H9 (cell line): Measurements from ENCODE around the gene F5. TPM values are rescaled to one million over a fixed set of nuclear protein-coding genes. Genes with fewer than 3 reads are reported as not detected.

Experiments used
- DNase-seq: peaks from one replicate; pipeline ENCODE4 v3.0.0-alpha.2; 2017
- H2AFZ ChIP-seq: one replicate; pipeline ENCODE4 v1.6.1; 2013; ENCODE audit warnings: mild to moderate bottlenecking, low read length, control low read depth, moderate library complexity
- H2AK5ac ChIP-seq: 2 replicates; pipeline ENCODE4 v1.6.1; 2013; ENCODE audit warnings: low read length, control low read depth, mixed read lengths; ENCODE audit not compliant: insufficient read length
- H2BK120ac ChIP-seq: one replicate; pipeline ENCODE4 v1.6.1; 2013; ENCODE audit warnings: low read depth, mild to moderate bottlenecking, low read length, control low read depth, inconsistent platforms; ENCODE audit not compliant: poor library complexity, severe bottlenecking
- H2BK12ac ChIP-seq: 2 replicates; pipeline ENCODE4 v1.6.1; 2013; ENCODE audit warnings: low read length, control low read depth, mixed read lengths, low read depth; ENCODE audit not compliant: insufficient read length
- H2BK15ac ChIP-seq: 2 replicates; pipeline ENCODE4 v1.6.1; 2013; ENCODE audit warnings: low read depth, low read length, control low read depth
- H2BK20ac ChIP-seq: one replicate; pipeline ENCODE4 v1.6.1; 2013; ENCODE audit warnings: low read depth, mild to moderate bottlenecking, low read length, control low read depth, inconsistent platforms; ENCODE audit not compliant: poor library complexity, severe bottlenecking
- H2BK5ac ChIP-seq: 2 replicates; pipeline ENCODE4 v1.6.1; 2013; ENCODE audit warnings: low read length, control low read depth, mixed read lengths; ENCODE audit not compliant: insufficient read length
- H3K14ac ChIP-seq: 2 replicates; pipeline ENCODE4 v1.6.1; 2013; ENCODE audit warnings: low read length, control low read depth; ENCODE audit not compliant: insufficient read depth
- H3K18ac ChIP-seq: 2 replicates; pipeline ENCODE4 v1.6.1; 2013; ENCODE audit warnings: low read depth, mild to moderate bottlenecking, mixed read lengths, low read length, control low read depth; ENCODE audit not compliant: insufficient read length
- H3K23ac ChIP-seq: 2 replicates; pipeline ENCODE4 v1.6.1; 2013; ENCODE audit warnings: low read length, control low read depth, mixed read lengths, low read depth; ENCODE audit not compliant: insufficient read length
- H3K23me2 ChIP-seq: 2 replicates; pipeline ENCODE4 v1.6.1; 2013; ENCODE audit warnings: low read depth, mild to moderate bottlenecking, mixed read lengths, low read length, control low read depth; ENCODE audit not compliant: insufficient read length, poor library complexity, severe bottlenecking
- H3K27ac ChIP-seq: 2 replicates; pipeline ENCODE4 v1.5.1; 2013; ENCODE audit warnings: low read length, control low read depth, mixed read lengths, low read depth; ENCODE audit not compliant: insufficient read length
- H3K27me3 ChIP-seq: 2 replicates; pipeline ENCODE4 v1.6.1; 2013; ENCODE audit warnings: low read length, control low read depth, inconsistent platforms; ENCODE audit not compliant: insufficient read depth
- H3K4ac ChIP-seq: 2 replicates; pipeline ENCODE4 v1.6.1; 2013; ENCODE audit warnings: low read depth, mild to moderate bottlenecking, control low read depth, inconsistent platforms, low read length, moderate library complexity
- H3K4me1 ChIP-seq: 2 replicates; pipeline ENCODE4 v1.6.1; 2013; ENCODE audit warnings: low read length, control low read depth, inconsistent platforms; ENCODE audit not compliant: insufficient read depth
- H3K4me2 ChIP-seq: 2 replicates; pipeline ENCODE4 v1.6.1; 2013; ENCODE audit warnings: low read length, control low read depth, mixed read lengths; ENCODE audit not compliant: insufficient read length, insufficient read depth
- H3K56ac ChIP-seq: 2 replicates; pipeline ENCODE4 v1.6.1; 2013; ENCODE audit warnings: low read depth, mild to moderate bottlenecking, mixed read lengths, low read length, control low read depth; ENCODE audit not compliant: insufficient read length
- H3K79me1 ChIP-seq: 2 replicates; pipeline ENCODE4 v1.6.1; 2013; ENCODE audit warnings: low read depth, mild to moderate bottlenecking, moderate library complexity, low read length, control low read depth, inconsistent platforms; ENCODE audit not compliant: insufficient read depth, poor library complexity, severe bottlenecking
- H3K79me2 ChIP-seq: 2 replicates; pipeline ENCODE4 v1.6.1; 2013; ENCODE audit warnings: low read length, control low read depth, inconsistent platforms; ENCODE audit not compliant: insufficient read depth
- H3K9ac ChIP-seq: 2 replicates; pipeline ENCODE4 v1.6.1; 2013; ENCODE audit warnings: low read length, control low read depth, mixed read lengths; ENCODE audit not compliant: insufficient read length; ENCODE audit errors: extremely low read depth
- H3K9me3 ChIP-seq: one replicate; pipeline ENCODE4 v1.6.1; 2013; ENCODE audit warnings: low read depth, low read length, inconsistent platforms; ENCODE audit not compliant: control insufficient read depth
- H3T11ph ChIP-seq: one replicate; pipeline ENCODE4 v1.6.1; 2013; ENCODE audit warnings: mild to moderate bottlenecking, low read length, control low read depth, inconsistent platforms
- H4K20me1 ChIP-seq: one replicate; pipeline ENCODE4 v1.6.1; 2013; ENCODE audit not compliant: control insufficient read depth, insufficient read length, insufficient read depth
- H4K5ac ChIP-seq: 2 replicates; pipeline ENCODE4 v1.6.1; 2013; ENCODE audit warnings: low read depth, mild to moderate bottlenecking, mixed read lengths, low read length, control low read depth; ENCODE audit not compliant: insufficient read length
- H4K8ac ChIP-seq: replicated peaks from 2 replicates; pipeline ENCODE4 v1.6.1; 2013; ENCODE audit warnings: low read length, control low read depth, mixed read lengths, low read depth; ENCODE audit not compliant: insufficient read length
- H4K91ac ChIP-seq: 2 replicates; pipeline ENCODE4 v1.6.1; 2013; ENCODE audit warnings: low read depth, mild to moderate bottlenecking, moderate library complexity, mixed read lengths, low read length, control low read depth; ENCODE audit not compliant: insufficient read length
- H3K27ac Mint-ChIP-seq, 3 experiments: 2 replicates in 2 of 3; 3 replicates in 1 of 3; pipeline ENCODE4 v1.8.0; 2020 to 2021; ENCODE audit warnings: mixed read lengths in 3 of 3, mild to moderate bottlenecking in 1 of 3, moderate library complexity in 1 of 3
- H3K27me3 Mint-ChIP-seq: 2 replicates; pipeline ENCODE4 v1.8.0; 2021; ENCODE audit warnings: low read depth, mild to moderate bottlenecking, moderate library complexity, mixed read lengths
- H3K36me3 Mint-ChIP-seq, 3 experiments: 2 replicates in 2 of 3; 3 replicates in 1 of 3; pipeline ENCODE4 v1.8.0; 2020 to 2021; ENCODE audit warnings: low read depth in 3 of 3, mixed read lengths in 3 of 3; ENCODE audit not compliant: insufficient read depth in 1 of 3
- H3K4me1 Mint-ChIP-seq, 2 experiments: 2 replicates each; pipeline ENCODE4 v1.8.0; 2020; ENCODE audit warnings: mixed read lengths in 2 of 2
- H3K4me3 Mint-ChIP-seq, 2 experiments: 2 replicates in 1 of 2; 3 replicates in 1 of 2; pipeline ENCODE4 v1.8.0; 2020 to 2021; ENCODE audit warnings: mild to moderate bottlenecking in 2 of 2, mixed read lengths in 2 of 2, moderate library complexity in 1 of 2
- H3K9me3 Mint-ChIP-seq, 2 experiments: 2 replicates in 1 of 2; 3 replicates in 1 of 2; pipeline ENCODE4 v1.8.0; 2020; ENCODE audit warnings: mild to moderate bottlenecking in 2 of 2, mixed read lengths in 2 of 2, moderate library complexity in 1 of 2
- CTCF ChIP-seq: fragments of 200-600 bp; sonication (generic); conservative IDR thresholded peaks from 3 replicates; pipeline ENCODE4 v1.8.0; 2021; ENCODE audit warnings: antibody characterized with exemption, mild to moderate bottlenecking
- WGBS: extraction: QIAGEN DNeasy Blood & Tissue Kit; methylation state at CpG from one replicate; pipeline ENCODE4 v1.1.7; 2013; ENCODE audit warnings: missing lambda C conversion rate, low lambda C conversion rate, mixed read lengths; ENCODE audit not compliant: insufficient read length; ENCODE audit errors: extremely low coverage; 5-methylcytosine and 5-hydroxymethylcytosine counted together
- total RNA-seq: library from RNA; stranded (reverse); gene quantifications from 2 replicates; pipeline ENCODE4 v1.2.1, GENCODE V29; 2021

F5 gene
- total RNA-seq, 1 experiment from 2014 or later = 0.04 TPM

GRCh38 chr1:169631249-169631648 is 45.0 kb upstream of the F5 start:
- H3K56ac ChIP-seq = no peak overlapping the region
- H2BK20ac ChIP-seq = no peak overlapping the region
- H3K4me1 ChIP-seq = no peaks in the 10 kb centered on the region
- H4K8ac ChIP-seq = no peak overlapping the region
- no peak overlapping the region for H3K23ac ChIP-seq
- H3T11ph ChIP-seq = no peak overlapping the region
- no peaks in the 10 kb centered on the region for H3K9me3 ChIP-seq
- H3K36me3 Mint-ChIP-seq = peaks cover 0 to 13% (median 3%) of the 10 kb centered on the region in 3 experiments; a peak in 3 of 7 replicates
- H2BK5ac ChIP-seq = no peak overlapping the region
- no peaks in the 10 kb centered on the region for H3K4me1 Mint-ChIP-seq
- no peaks in the 10 kb centered on the region for H3K79me1 ChIP-seq
- H3K27ac ChIP-seq = no peak overlapping the region
- no peak overlapping the region for H2BK120ac ChIP-seq
- H3K4me3 Mint-ChIP-seq = no peak overlapping the region
- no peak overlapping the region for H2AK5ac ChIP-seq
- no peak overlapping the region for H4K91ac ChIP-seq
- no peak overlapping the region for H2AFZ ChIP-seq
- no peak overlapping the region for H2BK15ac ChIP-seq
- no peak overlapping the region; a peak in 1 of 7 replicates for H3K27ac Mint-ChIP-seq
- H4K20me1 ChIP-seq = no peaks in the 10 kb centered on the region
- WGBS = 100% methylated on average over 1 of the region's 3 CpGs
- no peak overlapping the region for H3K18ac ChIP-seq
- H4K5ac ChIP-seq = no peak overlapping the region
- H3K9ac ChIP-seq = no peak overlapping the region
- peaks cover 18 to 21% of the 10 kb centered on the region in 2 experiments for H3K9me3 Mint-ChIP-seq
- no peak for TF ChIP-seq CTCF
- no peaks in the 10 kb centered on the region for H3K23me2 ChIP-seq
- DNase-seq = no peak
- no peak overlapping the region for H3K14ac ChIP-seq
- H3K27me3 ChIP-seq = no peaks in the 10 kb centered on the region
- H2BK12ac ChIP-seq = no peak overlapping the region
- H3K27me3 Mint-ChIP-seq = peaks cover 2% of the 10 kb centered on the region
- H3K79me2 ChIP-seq = no peaks in the 10 kb centered on the region
- no peak overlapping the region for H3K4me2 ChIP-seq
- H3K4ac ChIP-seq = no peak overlapping the region
